Activated T-helper 2 cell treated with anti-CD3 and anti-CD28 coated beads, Interferon-gamma antibody, Interleukin-2, Interleukin-4, amounts not matched to agents 10 μg/mL and 5 μg/mL and 100 μg/mL, durations not matched to agents 14 hours and 24 hours and 36 hours (primary cell): ENCODE results near the gene PSKH1. TPM values are rescaled to one million over a fixed set of nuclear protein-coding genes. Genes with fewer than 3 reads are reported as not detected.

Experiments
- DNase-seq: peaks from one replicate; pipeline ENCODE4 v3.0.0; 2021; ENCODE audit warnings: low spot score
- H3K27ac Mint-ChIP-seq: one replicate; pipeline ENCODE4 v1.8.0; 2021; ENCODE audit warnings: mixed read lengths
- H3K27me3 Mint-ChIP-seq: one replicate; pipeline ENCODE4 v1.8.0; 2021; ENCODE audit warnings: low read depth, mixed read lengths
- H3K36me3 Mint-ChIP-seq: one replicate; pipeline ENCODE4 v1.8.0; 2021; ENCODE audit warnings: low read depth, mixed read lengths
- H3K4me1 Mint-ChIP-seq: one replicate; pipeline ENCODE4 v1.8.0; 2021; ENCODE audit warnings: low read depth, mixed read lengths
- H3K4me3 Mint-ChIP-seq: one replicate; pipeline ENCODE4 v1.8.0; 2021; ENCODE audit warnings: low read depth, mild to moderate bottlenecking, moderate library complexity, mixed read lengths
- H3K9me3 Mint-ChIP-seq: one replicate; pipeline ENCODE4 v1.8.0; 2021; ENCODE audit warnings: mixed read lengths
- intact Hi-C: fragments of 100-400 bp; cut with micrococcal nuclease; formaldehyde crosslinking; loops from one replicate; pipeline ENCODE4 v1.15.1; 2023
- total RNA-seq: library from RNA; stranded (reverse); gene quantifications from 2 replicates; pipeline ENCODE4 v1.2.3, GENCODE V29; 2022

The PSKH1 gene
- total RNA-seq, 1 donor from 2014 or later, result 15.5 TPM

GRCh38 chr16:67953641-67954375 lies 60.8 kb downstream of the PSKH1 start:
- intact Hi-C loops, result no loop called here
- Mint-ChIP-seq H3K4me3 (no peak overlapping the region), H3K27ac (no peak overlapping the region), H3K4me1 (no peaks in the 10 kb centered on the region), H3K27me3 (no peaks in the 10 kb centered on the region), H3K9me3 (no peaks in the 10 kb centered on the region), H3K36me3 (peaks cover 14% of the 10 kb centered on the region)
- DNase-seq, result no peak

GRCh38 chr16:67954421-67955196 lies 61.6 kb downstream of the PSKH1 start:
- H3K4me1 Mint-ChIP-seq, result no peaks in the 10 kb centered on the region
- no peak overlapping the region for H3K27ac Mint-ChIP-seq
- peaks cover 14% of the 10 kb centered on the region for H3K36me3 Mint-ChIP-seq
- H3K9me3 Mint-ChIP-seq, result no peaks in the 10 kb centered on the region
- H3K4me3 Mint-ChIP-seq, result no peak overlapping the region
- no peaks in the 10 kb centered on the region for H3K27me3 Mint-ChIP-seq
- intact Hi-C loops, result no loop called here
- no peak for DNase-seq

GRCh38 chr16:67957622-67958021 lies 64.6 kb downstream of the PSKH1 start:
- Mint-ChIP-seq H3K27ac (no peak overlapping the region), H3K9me3 (no peaks in the 10 kb centered on the region), H3K27me3 (no peaks in the 10 kb centered on the region), H3K4me3 (no peak overlapping the region), H3K36me3 (peaks cover 29% of the 10 kb centered on the region), H3K4me1 (no peaks in the 10 kb centered on the region)
- no peak for DNase-seq
- intact Hi-C loops, result no loop called here

GRCh38 chr16:67959536-67960329 lies 66.7 kb downstream of the PSKH1 start:
- DNase-seq, result no peak
- Mint-ChIP-seq H3K9me3 (no peaks in the 10 kb centered on the region), H3K27ac (no peak overlapping the region), H3K36me3 (peaks cover 34% of the 10 kb centered on the region), H3K4me3 (no peak overlapping the region), H3K27me3 (no peaks in the 10 kb centered on the region), H3K4me1 (peaks cover under 1% of the 10 kb centered on the region)
- intact Hi-C loops, result no loop called here

- Mint-ChIP-seq H3K27ac (no peak overlapping the region), H3K36me3 (peaks cover 32% of the 10 kb centered on the region), H3K4me3 (no peak overlapping the region), H3K27me3 (no peaks in the 10 kb centered on the region), H3K4me1 (peaks cover 10% of the 10 kb centered on the region), H3K9me3 (no peaks in the 10 kb centered on the region)
- intact Hi-C loops, result no loop called here
- DNase-seq, result no peak
Measured at GRCh38 chr16:67961551-67961957, 68.5 kb downstream of the PSKH1 start.

GRCh38 chr16:67962135-67962534 lies 69.1 kb downstream of the PSKH1 start:
- Mint-ChIP-seq H3K4me3 (no peak overlapping the region), H3K4me1 (peaks cover 16% of the 10 kb centered on the region), H3K9me3 (no peaks in the 10 kb centered on the region), H3K27ac (no peak overlapping the region), H3K36me3 (peaks cover 32% of the 10 kb centered on the region), H3K27me3 (no peaks in the 10 kb centered on the region)
- intact Hi-C loops, result no loop called here
- DNase-seq, result no peak

GRCh38 chr16:67963292-67963661 lies 70.2 kb downstream of the PSKH1 start:
- no peak for DNase-seq
- Mint-ChIP-seq H3K36me3 (peaks cover 30% of the 10 kb centered on the region), H3K4me1 (peaks cover 21% of the 10 kb centered on the region), H3K27me3 (no peaks in the 10 kb centered on the region), H3K9me3 (no peaks in the 10 kb centered on the region), H3K27ac (no peak overlapping the region), H3K4me3 (no peak overlapping the region)
- intact Hi-C loops, result no loop called here

GRCh38 chr16:67963662-67964321 lies 70.7 kb downstream of the PSKH1 start:
- H3K27me3 Mint-ChIP-seq, result no peaks in the 10 kb centered on the region
- peaks cover 21% of the 10 kb centered on the region for H3K4me1 Mint-ChIP-seq
- no peaks in the 10 kb centered on the region for H3K9me3 Mint-ChIP-seq
- no peak for DNase-seq
- H3K27ac Mint-ChIP-seq, result no peak overlapping the region
- no peak overlapping the region for H3K4me3 Mint-ChIP-seq
- H3K36me3 Mint-ChIP-seq, result peaks cover 26% of the 10 kb centered on the region
- intact Hi-C loops, result no loop called here

- intact Hi-C loops, result no loop called here
- Mint-ChIP-seq H3K36me3 (peaks cover 26% of the 10 kb centered on the region), H3K4me1 (peaks cover 24% of the 10 kb centered on the region), H3K4me3 (no peak overlapping the region), H3K27me3 (no peaks in the 10 kb centered on the region), H3K27ac (no peak overlapping the region), H3K9me3 (no peaks in the 10 kb centered on the region)
- no peak for DNase-seq
Measured at GRCh38 chr16:67964477-67965131, 71.5 kb downstream of the PSKH1 start.

- Mint-ChIP-seq H3K27me3 (no peaks in the 10 kb centered on the region), H3K9me3 (no peaks in the 10 kb centered on the region), H3K27ac (no peak overlapping the region), H3K4me1 (peaks cover 27% of the 10 kb centered on the region), H3K36me3 (peaks cover 21% of the 10 kb centered on the region), H3K4me3 (peak overlapping the region; percentile 5)
- intact Hi-C loops, result no loop called here
- DNase-seq, result no peak
Measured at GRCh38 chr16:67965668-67966548, 72.9 kb downstream of the PSKH1 start.

GRCh38 chr16:67966549-67967182 lies 73.6 kb downstream of the PSKH1 start:
- intact Hi-C loops, result no loop called here
- H3K9me3 Mint-ChIP-seq, result no peaks in the 10 kb centered on the region
- peaks cover 27% of the 10 kb centered on the region for H3K4me1 Mint-ChIP-seq
- H3K27me3 Mint-ChIP-seq, result no peaks in the 10 kb centered on the region
- no peak for DNase-seq
- H3K36me3 Mint-ChIP-seq, result peaks cover 17% of the 10 kb centered on the region
- peak overlapping the region; percentile 100 for H3K4me3 Mint-ChIP-seq
- H3K27ac Mint-ChIP-seq, result peak overlapping the region; percentile 88
